GM21528 (cell line): ENCODE measurements around the gene SF3B6.
"Not testable (repeated sequence)": the region's sequence is repeated elsewhere in the genome, so short reads cannot be mapped to it uniquely, and the experiment has no call there.

Experiments
- ATAC-seq: cut with Tn5 transposase; IDR thresholded peaks from one replicate; pipeline ENCODE4 v1.9.1; 2021; ENCODE audit warnings: mild to moderate bottlenecking, moderate library complexity; ENCODE audit not compliant: unreplicated experiment, low FRiP score

Gene SF3B6, protein sequence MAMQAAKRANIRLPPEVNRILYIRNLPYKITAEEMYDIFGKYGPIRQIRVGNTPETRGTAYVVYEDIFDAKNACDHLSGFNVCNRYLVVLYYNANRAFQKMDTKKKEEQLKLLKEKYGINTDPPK

DNA sequence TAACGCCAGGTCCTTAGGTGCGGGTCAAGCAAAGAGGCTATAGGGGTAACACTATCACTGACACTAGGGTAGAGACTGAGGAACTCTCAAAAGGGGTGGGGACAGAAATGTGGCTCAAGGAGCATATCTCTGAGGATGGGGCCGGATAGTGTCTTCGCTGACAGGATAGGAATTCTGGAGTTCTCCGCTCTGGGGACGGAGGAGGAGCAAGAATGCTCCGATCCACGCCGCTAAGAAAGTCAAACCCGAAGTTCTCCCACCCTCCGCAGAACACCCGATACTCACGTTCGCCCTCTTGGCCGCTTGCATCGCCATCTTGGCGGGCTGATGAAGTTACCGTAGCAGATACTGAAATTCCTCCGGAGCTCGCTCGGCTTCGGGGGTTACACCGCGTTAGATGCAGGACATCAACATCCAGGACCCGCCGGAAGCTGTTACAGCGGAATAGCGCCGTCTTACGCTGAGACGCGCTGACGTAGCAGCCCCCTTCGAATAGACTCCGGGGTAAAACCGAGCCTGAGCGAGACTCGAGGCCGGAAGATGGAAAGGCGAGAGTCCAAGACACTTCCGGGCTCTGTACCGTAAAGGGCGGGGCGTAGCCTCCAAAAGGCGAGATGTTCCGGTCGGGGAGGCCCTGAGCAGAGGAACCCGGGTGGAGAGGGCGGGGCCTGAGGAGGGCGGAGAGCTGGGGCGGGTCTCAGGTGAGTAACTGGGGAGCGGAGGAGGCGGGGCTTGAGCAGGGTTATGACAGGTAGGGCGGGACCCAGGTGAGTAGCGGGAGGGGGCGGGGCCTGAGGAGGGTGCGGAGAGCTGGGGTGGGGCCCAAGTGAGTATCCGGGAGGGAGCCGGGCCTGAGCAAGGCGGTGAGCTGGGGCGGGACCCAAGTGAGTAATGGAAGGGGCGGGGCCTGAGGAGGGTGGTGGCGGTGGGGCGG lies at the start of gene SF3B6:
Gene SF3B6, minus strand, starts transcription at position 412 of the 934 bp plus-strand sequence. Its CDS starts 97 bp downstream, at position 315.
- ATAC-seq, result peak; percentile 95

DNA sequence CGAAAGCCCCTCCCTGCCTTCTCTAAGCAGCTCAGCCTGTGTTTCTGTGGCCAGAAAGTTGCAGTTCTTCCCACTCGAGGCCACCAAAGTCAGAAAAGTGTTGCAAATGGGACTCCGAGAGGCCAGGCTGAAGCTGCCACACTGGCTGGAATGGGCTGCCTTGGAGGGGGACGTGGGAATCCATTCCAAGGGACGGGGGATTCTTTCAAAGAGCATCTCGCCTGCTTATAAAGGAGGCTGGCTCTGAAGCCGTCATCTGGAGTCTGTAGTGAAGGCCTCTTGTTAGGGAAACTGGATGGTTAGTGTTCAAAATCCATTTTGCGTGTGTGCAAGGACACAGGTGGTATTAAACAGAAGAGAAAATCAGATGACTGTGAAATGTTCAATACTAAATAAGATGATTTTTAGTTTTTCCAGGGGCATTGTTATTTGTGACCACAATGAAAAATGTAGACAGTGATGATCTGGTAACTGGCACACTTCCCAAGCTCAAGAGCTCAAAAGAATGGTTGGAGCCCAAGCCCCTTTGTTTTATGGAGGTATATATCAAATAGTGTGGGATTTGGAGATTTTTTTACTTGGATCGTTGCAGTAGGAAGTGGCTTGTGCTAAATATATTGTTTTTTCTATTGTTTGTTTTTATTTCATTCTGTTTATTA lies 47.9 kb upstream of the SF3B6 start:
- peak; percentile 21 for ATAC-seq

DNA sequence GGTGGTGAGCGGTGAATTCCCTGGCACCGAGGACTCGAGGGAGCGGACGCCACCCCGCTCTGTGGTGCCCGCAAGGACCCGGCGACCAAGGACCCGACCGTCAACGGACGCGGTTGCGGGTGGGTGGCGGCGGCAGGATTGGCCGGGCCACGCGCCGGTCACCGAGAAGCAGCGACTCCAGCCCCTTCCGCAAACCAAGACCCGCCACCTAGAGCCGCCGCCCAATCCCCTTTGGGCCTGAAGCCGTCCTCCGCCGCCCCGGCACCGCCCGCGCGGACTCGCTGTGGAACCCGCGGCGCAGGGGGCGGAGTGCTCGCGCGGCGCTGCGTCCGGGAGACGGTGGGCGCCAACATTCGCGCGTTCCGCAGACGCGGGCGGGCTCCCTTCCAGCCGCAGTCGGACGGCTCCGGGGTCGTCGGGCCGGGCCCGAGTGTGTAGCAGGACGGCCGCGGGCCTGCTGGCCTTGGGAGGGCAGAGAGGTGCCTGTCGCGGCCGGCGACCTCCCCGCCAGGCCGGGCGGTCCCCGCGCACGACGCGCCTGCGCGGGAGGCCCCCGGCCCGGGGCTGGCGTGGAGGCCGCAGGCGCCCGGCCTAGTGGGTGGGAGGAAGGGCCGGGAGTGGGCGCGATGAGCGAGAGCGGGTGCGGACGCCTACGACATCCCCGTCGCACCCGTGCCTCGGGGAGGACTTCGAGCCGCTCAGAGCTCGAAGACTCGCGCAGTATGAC lies 47.2 kb upstream of the SF3B6 start, which contains the start of the genes FAM228B and PFN4:
Gene FAM228B, plus strand, starts transcription at position 275 of the 727 bp plus-strand sequence. CDS start 893 bp downstream, outside the sequence.
Gene PFN4, minus strand, starts transcription at position 140 of the 727 bp plus-strand sequence. CDS start 799 bp downstream, outside the sequence.
- ATAC-seq, result peak; percentile 90

DNA sequence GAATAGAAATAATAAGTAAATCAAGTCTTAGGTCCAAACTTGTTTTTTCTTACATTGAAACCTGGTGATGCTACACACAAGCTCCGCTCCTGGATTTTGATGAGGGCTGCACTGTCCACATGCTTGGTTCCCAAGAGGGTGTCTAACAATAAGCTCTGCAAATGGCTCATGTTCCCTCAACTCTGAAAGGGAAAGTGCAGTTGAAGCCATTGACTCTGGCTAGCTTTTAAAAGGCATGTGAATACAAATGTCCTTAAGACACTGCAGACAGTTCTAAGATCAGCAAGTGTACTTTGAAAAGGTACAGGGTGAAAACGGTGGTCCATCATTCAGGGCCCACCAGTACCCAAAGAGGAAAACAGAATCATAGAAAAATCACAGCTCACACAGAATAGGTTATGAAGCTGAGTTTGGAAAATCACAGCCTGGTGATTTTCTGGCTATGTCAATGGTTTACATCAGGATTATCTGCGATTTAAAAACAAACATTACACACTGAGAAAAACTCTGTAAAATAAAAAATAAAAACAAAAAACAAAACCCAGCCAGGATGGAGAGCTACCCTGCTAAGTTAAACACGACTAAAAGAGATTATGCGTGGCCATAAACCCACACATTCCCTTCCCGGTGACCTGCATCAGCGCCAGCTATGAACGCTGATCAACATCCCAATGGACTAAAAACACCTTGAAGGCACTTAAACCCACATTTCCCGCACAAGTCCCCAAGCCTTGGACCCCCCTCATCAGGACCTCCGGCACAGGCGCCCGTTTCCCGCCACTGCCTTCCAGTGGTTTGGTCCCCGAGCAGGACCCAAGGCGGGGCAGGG lies 46.5 kb upstream of the SF3B6 start:
- no peak for ATAC-seq

DNA sequence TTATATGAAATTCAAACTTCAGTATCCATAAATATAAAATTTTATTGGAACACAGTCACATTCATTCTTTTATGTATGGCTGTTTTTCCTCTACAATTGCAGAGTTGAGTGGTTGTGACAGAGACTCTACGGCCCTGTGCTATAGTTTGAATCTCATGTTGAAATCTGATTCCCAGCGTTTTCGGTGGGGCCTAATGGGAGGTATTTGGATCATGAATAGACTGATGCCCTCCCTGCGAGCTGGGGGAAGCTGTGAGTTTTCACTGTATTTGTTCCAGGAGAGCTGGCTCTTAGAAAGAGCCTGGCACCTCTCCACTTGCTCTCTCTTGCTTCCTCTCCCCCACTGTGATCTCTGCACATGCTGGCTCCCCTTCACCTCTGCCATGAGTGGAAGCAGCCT lies 45.3 kb upstream of the SF3B6 start:
- no peak for ATAC-seq

DNA sequence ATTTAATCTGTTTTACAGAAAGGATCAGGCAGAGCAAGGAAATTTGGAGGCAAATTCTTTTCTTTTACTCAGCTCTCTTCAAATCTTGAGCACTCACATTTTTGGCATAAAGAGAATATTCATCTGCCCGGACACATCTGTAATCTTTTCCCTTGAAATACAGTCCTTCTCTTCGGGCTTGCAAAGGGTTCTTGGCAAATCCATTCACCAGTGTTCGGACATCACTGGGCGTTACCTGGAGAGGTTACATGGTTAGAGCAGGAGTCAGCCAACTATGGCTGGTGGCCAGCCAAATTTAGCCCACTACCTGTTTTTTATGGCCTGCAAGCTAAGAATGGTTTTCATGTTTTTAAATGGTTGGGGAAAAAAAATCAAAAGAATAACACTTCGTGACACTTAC lies 44.9 kb upstream of the SF3B6 start:
- ATAC-seq, result no peak

DNA sequence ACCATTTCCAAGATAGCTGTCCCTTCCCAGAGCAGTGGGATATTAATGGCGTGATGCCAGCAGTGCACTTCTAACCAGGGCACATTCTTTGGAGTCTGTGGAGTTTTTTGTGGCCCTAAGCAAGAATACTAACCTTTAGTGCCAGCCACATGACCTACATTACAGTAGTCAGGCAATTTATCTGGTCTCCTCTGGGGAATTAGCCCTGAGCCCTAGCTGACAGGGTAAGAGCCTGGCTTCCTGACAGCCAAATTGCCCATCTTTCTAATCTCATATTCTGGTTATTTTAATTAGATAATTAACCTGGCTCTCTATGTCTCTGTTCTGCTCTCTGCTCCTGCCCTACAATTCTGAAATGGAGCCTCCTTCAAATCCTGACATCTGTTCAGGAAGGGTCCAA lies 41.8 kb upstream of the SF3B6 start:
- no peak for ATAC-seq

DNA sequence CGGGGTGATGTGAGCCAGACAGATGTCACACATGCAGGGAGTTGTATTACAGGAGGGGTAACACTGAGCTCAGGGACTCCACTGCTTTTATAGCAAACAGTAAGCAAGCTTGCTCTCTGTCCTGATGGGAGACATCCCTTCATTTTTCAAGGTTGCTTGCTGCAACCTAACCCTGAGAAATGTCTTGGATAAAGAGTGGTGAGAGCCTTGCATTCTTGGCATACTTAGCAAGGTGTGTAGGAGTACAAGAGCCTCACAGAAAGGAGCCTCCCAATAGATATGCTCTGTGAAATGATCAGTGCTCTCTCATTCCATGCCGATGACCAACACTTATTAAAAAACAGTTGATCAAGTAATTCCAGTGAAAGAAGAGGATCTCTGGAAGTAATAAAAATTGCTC lies 38.9 kb upstream of the SF3B6 start:
- ATAC-seq, result no peak

DNA sequence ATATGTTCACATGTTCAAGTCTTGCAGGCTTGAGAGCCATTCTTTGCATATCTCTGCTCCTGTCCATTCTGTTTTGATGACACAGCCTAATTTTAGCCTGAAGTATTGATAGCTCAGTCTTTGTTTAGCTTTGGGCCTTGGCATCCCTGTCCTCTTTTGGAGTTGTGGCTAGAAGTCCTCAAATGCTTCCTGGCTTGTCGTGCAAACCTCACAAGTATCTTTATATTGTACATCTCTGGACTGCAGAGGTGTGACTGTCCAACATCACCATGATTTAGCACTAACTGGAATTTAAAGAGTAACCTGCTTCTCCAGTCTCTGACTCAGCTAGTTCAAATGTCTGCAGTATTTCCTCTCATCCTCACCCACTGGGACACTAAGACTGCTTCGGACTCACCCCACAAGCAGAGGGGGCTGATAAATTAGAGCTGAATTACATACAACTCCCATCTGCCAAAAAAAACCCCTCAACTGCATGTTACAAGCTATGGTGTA lies 35.3 kb upstream of the SF3B6 start:
- no peak for ATAC-seq

DNA sequence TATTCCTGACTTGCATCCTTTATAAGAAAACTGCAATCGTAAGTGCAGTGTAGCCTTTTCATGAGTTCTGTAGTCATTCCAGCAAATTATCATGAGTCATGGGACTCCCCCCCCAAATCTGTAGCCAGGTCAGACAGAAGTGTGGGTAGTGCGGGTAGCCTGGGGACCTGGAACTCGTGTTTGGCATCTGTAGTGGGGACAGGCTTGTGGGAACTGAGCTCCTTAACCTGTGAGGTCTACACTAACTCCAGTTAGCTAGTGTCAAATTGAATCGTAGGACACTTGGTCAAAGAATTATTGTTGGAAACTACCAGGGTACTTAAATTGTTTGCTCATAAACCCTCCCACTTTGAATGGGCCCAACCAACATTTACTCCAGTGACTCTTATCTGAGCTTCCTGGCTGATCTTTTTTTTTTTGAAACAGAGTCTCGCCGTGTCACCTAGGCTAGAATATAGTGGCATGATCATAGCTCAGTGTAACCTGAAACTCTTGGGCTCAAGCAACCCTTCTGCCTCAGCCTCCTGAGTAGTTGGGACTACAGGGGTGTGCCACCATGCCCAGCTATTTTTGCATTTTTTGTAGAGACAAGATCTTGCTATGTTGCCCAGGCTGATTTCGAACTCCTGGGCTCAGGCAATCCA lies 34.7 kb upstream of the SF3B6 start:
- no peak for ATAC-seq

DNA sequence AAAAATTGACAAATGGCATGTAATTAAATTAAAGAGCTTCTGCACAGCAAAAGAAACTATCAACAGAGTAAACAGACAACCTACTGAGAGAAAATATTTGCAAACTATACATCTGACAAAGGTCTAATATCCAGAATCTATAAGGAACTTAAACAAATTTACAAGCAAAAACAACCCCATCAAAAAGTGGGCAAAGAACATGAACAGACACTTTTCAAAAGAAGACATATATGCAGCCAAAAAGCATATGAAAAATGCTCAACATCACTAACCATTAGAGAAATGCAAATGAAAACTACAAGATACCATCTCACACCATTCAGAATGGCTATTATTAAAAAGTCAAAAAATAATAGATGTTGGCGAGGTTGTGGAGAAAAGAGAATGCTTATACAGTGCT lies 33.3 kb upstream of the SF3B6 start:
- ATAC-seq, result not testable (repeated sequence)

DNA sequence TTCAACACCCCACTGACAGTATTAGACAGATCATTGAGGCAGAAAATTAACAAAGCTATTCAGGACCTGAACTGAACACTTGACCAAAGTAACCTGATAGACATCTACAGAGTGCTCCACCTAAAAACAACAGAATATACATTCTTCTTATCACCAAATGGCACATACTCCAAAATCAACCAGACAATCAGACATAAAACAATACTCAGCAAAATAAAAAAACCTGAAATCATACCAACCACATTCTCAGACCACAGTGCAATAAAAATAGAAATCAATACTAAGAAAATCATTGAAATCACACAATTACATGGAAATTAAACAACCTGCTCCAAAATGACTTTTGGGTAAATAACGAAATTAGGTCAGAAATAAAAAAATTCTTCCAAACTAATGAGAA lies 31.2 kb upstream of the SF3B6 start:
- no peak for ATAC-seq

DNA sequence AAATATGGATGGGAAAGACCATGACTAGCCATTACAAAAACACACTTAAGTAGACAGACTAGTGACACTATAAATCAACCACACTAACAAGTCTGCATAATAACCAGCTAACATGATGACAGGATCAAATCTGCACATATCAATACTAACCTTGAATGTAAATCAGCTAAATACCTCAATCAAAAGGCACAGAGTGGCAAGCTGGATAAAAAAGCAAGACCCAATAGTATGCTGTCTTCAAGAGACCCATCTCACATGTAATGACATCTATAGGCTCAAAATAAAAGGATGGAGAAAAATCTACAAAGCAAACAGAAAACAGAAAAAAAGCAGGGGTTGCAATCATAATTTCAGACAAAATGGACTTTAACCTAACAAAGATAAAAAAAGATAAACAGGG lies 30.7 kb upstream of the SF3B6 start:
- no peak for ATAC-seq

DNA sequence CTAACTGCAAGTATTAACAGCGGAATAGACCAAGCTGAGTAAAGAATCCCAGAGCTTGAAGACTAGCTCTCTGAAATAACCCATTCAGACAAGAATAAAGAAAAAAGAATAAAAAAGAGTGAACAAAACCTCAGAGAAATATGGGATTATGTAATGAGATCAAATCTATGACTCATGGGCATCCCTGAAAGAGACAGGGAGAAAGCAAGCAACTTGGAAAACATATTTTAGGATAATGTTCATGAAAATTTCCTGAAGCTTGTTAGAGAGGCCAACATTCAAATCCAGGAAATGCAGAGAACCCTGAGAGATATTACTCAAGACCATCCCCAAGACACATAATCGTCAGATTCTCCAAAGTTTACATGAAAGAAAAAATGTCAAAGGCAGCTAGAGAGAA lies 29.7 kb upstream of the SF3B6 start:
- no peak for ATAC-seq

DNA sequence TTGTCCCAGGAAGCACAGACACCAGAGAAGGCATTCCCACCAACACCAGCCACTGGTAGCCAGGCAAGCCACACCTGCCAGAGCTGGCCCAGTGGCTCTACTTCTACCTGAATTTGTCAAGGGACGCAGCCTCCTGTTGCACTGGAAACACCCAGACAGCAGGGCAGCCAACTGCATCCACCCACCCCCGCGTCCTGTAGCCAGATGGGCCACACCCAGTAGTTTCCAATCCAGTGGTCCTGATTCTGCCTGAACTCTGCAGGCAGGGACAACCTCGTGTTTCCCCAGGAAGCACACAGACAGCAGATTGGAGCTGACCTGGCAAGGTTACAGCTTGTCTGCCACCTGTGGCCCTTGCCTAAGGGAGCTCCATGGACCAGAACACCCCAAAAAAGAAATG lies 28.8 kb upstream of the SF3B6 start:
- no peak for ATAC-seq

DNA sequence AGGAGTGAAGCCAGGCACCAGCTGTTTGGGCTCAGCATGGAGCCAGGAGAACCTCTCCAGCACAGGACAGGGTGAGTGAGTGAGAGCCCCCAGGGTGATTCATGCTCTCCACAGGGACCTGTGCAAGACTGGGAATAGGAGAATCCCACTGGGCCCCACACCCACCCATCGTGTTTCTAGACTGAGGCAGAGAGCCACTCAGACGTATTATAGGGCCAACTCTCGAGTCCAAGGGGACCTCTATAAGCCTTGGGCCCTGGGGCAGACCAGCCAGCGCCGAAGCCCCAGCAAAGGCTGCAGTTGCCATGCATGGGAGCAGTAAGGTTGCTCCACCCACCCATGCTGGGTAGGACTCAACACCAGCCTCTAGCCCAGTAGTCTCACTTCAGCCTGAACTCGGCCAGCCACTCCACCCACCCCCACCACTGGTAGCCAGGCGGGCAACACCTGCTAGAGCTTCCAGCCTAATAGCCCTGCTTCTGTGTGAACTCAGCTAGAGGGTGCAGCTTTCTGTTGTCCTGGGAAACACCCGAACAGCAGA lies 28.1 kb upstream of the SF3B6 start:
- ATAC-seq, result no peak

DNA sequence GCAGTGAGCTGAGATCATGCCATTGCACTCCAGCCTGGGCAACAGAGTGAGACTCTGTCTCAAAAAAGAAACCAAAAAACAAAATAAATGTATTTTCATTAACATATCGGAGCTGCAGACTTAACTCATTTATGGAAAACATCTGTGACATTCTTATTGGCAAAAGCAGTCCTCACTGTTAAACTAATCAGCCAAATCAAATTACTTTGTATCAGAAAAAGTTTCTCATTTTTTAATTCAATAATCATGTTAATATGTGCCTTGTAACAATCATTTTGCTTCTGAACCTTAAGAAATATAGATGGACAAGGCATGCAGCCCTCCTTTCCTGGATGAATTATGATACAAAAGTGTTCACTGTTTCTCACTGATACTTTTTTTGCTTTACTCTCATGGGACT lies 26.6 kb upstream of the SF3B6 start:
- ATAC-seq, result no peak

DNA sequence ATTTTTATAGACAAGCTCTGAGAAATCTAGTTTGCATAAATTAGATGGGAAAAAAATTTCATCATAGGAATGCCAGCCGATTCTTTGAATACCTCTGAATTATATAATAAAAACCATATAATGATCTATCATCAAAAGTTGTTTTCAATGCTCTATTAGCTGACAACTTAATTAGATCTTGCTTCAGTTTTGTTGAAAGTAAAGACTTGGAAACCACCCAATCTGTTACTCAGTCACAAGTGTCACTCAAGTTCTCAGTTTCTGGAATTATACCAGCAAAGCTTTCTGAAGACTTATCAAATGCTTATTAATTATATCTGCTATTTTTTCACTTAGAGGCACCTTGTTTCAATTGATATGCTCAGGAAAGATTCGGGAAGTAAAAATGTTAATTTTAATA lies 25.9 kb upstream of the SF3B6 start:
- ATAC-seq, result no peak

DNA sequence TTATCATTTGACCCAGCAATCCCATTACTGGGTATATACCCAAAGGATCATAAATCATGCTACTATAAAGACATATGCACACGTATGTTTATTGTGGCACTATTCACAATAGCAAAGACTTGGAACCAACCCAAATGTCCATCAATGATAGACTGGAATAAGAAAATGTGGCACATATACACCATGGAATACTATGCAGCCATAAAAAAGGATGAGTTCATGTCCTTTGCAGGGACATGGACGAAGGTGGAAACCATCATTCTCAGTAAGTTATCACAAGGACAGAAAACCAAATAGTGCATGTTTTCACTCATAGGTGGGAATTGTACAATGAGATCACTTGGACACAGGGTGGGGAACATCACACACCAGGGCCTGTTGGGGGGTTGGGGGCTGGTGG lies 24.6 kb upstream of the SF3B6 start:
- ATAC-seq, result not testable (repeated sequence)
